CD4-positive, alpha-beta T cell treated with Interleukin-1 beta for 1 hour (primary cell): ENCODE data around the gene GRM8.

Source experiments
- DNase-seq, 2 donors: peaks; one replicate each; pipeline ENCODE4 v3.0.0-alpha.2; 2020 to 2022

The GRM8 gene

GRCh38 chr7:127252778-127253280 is at the start of gene GRM8:
GRM8 (minus strand) TSS chr7:127252941.
- no peak for DNase-seq

DNA sequence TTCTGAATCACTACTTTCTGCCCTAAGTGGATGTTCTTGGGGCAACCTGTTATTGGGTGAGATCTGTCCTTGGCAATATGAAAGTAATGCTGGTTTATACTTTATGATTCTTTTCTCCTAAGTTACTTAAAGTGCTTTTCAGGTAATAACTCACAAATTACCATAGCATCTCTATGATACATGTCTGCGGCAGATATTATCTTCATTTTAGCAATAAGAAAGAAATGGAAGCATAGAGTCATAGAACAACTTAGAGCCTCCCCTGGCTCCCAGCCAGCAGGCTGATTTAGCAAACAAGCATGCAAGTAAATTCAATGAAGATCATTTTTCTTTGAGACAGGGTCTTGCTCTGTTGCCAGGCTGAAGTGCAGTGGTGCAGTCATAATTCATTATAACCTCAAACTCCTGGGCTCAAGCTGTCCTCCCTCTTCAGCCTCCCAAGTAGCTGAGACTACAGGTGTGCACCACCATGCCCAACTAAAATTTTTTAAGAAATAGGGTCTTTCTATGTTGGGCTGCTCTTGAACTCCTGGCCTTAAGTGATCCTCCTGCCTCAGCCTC is 38.1 kb upstream of the GRM8 start:
- DNase-seq: no peak

DNA sequence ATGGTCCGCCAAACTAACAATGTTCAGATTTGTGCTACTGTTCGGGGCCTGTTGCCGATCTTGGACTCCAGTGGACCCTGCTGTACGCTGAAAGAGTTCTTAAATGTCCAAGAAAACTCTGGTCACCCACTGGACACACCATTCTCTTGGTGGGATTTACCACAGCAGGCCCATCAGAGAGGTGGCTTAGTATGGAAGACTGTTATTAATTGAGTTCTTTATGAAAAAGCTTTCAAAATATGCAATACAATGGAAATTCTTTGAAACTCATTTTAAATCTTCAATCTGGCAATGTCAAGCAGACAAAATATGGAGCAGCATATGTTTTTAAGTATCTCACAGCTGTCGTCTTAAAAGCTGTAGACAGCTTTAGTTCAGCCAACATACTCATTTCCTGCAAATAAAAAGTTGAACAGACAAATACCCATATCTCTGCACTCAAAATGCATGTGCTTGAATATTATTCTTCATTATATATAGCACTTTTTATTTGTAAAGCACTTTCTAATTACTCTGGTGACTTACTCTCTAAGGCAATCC is 37.4 kb upstream of the GRM8 start:
- DNase-seq: no peak

- no peak for DNase-seq
Measured at GRCh38 chr7:127287133-127287532, 34.4 kb upstream of the GRM8 start.

DNA sequence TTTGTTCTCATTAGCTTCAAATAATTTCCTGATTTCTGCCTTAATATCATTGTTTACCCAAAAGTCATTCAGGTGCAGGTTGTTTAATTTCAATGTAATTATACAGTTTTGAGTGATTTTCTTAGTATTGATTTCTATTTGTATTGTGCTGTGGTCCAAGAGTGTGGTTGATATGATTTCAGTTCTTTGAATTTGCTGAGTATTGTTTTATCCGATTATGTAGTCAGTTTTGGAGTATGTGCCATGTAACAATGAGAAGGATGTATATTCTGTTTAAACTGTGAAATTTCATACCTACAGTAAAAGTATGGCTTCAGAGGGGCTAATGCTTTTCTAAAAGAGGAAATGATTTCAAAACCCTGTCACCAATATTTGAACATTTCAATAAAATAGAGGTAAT is 17.4 kb upstream of the GRM8 start:
- no peak for DNase-seq

- no peak for DNase-seq
Measured at GRCh38 chr7:127266047-127266446, 13.3 kb upstream of the GRM8 start.

DNA sequence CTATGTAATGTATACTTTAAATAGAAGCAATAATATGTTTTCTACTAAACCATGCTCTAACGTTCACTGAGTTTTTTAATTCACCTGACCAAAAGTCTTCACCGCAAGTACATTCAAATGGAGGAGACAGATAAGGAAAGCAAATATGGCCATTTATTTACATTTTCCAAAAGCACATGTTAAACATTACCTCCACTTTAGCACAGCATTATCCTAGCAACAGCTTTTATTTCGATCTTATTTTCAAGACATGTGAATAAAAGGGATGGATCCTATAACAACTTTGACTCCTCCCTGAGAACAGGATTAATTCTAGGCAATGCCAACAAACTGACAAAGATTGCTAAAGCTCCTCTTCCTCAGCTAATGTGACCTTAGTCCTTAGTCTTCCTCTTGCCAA is 11.5 kb upstream of the GRM8 start:
- no peak for DNase-seq

DNA sequence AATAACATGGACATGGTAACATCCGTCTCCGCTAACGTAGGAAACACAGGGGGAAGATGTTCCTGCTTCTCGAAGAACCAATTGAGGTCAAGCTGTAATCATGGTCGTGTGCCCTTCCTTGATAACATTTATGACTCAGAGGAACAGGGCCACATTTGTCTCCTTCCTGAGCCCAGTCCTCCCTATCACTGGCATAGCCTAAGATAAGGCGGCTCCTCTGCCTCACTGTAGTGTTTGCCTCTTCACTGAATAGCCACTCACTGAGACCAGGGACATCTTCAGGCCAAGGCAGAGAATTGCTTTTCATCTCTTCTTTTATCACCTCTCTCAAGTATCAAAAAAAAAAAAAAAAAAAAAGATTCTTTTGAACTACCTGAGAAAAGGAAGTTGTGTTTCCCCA is 5.4 kb upstream of the GRM8 start:
- no peak for DNase-seq

DNA sequence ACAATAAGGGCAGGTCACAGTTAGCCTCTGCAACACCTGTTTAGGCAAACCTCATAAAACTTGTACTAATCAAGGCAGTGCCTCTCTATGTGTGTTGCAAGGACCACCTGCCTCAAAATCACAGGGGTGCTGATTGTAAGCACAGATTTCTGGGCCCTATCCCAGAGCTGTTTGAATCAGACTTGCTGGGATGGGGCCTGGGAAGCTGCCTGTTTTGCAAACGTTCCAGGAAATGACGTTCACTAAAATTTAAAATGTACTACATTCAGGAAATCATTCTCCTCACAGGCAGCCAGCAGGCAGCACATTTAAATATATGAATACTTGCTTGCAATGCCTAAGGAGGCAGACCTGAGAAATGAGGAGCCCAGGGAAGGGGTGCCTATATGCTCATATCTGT is 4.3 kb upstream of the GRM8 start:
- DNase-seq: no peak

DNA sequence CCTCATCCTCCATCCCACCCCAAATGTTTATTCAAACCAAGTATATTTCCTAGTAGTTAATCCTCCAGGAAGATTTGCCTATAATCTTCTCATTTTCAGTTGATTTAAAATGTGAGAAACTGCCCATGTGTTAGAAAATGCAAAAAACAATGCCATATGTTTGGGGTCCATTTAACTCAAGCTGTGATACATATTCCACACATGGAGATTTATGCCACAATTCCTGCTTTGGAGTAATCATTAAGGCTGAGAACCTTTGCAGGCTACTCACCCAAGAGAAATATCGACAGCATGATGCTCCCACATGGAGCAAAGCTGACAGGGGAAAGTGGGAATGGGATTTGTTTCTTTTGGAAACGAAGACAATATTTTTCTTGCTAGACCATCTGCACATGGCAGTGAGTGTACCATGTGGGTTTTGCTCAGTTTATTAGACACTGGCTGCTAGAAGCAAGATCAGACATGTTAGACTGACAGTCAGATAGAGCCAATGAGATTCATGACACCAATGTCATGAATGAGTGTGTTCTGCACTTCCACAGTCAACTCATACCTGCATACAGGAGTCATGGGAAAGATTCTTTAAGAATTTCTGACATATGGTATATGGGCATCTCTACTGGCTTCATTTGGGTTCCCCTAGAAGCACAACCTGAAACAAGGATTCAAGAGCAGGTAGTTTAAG is 3.4 kb upstream of the GRM8 start:
- no peak for DNase-seq

GRCh38 chr7:127254163-127254684 is 1.5 kb upstream of the GRM8 start:
- DNase-seq: no peak

- peak; percentile 38 to 49 for DNase-seq
Measured at GRCh38 chr7:127253281-127254162, 781 bp upstream of the GRM8 start.

DNA sequence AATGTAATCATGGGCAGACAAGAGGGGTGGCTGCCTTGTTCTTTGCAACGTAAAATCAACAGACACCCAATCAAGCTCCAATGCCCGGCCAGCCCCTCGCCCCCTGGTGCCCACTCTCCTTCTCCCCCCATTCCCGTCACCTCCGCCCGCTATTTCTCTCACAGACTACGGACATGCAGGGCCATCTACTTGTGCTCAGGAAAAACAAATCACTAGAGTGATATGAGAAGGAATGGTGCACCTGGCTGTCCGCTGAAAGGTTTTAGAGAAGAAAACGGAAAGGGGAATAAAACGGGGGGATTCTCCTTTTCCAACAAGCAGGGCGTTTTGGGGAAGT is 396 bp downstream of the GRM8 start:
- DNase-seq: no peak

DNA sequence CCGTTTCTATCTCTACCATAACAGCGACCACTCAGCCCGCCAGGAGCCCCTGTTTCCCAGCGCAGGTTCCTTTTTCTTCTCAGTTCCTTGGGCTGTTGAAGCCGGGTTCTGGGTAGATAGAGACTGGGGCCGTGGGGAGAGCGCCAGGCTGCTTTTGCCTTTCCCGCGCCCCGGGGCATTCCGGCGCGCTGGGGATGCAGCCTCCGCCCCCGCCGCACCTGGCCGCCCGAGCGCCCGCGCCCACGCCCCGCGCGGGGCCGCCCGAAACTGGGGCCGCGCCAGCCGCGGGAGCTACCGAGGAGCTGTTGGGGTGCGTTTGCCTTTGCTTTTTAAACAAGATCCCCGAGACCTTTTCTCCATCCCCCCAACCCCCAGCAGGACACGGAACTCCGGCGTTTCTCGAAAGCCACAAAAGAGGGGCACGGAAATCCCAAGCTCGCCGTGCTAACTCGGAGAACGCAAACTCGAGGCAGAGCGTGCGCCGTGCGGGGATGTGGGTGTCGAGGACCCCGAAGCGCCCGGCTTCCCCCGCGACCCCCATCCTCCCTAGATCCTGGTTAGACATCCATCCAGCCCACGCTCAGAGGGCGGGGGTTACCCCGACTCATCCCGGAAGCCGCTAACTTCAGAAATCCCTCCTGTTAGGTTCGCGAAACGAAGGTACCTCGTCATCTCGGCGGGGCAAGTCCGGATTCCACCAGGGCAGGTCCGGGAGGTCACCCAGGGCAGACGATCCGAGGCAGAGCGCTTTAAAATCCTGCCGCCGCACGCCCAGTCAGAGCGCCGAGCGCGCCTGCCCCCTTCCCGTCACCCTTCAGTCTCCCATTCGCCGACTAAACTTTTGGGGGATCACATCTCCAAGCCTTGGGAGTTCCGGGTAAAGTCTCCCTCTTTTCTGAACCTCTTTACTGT is 1.0 kb downstream of the GRM8 start:
- DNase-seq: peak in 1 of 2 donors; percentile 4

GRCh38 chr7:127251036-127251464 is 1.7 kb downstream of the GRM8 start:
- no peak for DNase-seq

GRCh38 chr7:127250312-127251035 is 2.3 kb downstream of the GRM8 start:
- DNase-seq: no peak

- no peak for DNase-seq
Measured at GRCh38 chr7:127245607-127246006, 7.1 kb downstream of the GRM8 start.

DNA sequence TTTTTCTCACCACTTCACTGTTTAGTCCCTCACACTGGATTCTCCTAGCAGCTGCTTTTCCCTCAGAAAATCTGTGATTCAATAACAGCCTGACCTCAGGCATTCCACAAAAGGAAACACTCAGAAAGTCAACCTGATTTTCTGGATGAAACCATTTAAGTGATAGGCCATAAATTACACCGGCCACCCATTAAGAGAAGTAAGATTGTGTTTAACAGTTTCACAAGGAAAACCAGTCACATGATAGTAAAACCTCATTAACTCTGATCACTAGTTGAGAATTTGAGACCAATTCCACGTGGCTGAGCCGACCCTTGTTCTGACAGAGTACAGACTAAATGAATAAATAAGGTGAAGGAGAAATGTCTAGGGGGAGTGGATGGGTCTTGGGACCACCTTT is 7.7 kb downstream of the GRM8 start:
- DNase-seq: no peak

DNA sequence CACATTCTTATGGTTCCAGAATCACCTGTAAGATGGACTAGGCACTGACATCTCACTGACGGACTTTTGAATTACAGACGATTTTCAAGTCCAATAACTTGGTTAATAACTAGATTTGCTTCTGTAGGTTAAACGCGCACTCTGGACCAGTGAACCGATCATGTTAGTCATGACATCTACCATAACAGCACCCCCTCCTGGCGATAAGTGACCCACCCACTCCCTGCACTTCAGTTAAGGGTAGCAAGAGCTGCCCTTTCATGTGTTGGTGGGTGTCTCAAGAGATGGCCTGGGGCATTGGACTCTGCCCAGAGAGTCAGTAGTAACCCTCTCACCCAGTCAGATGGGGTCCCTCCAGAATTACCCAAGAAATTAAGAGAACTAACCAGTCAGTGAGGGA is 12.9 kb downstream of the GRM8 start:
- no peak for DNase-seq

- DNase-seq: no peak
Measured at GRCh38 chr7:127233630-127234029, 19.1 kb downstream of the GRM8 start.

GRCh38 chr7:127231415-127231814 is 21.3 kb downstream of the GRM8 start:
- DNase-seq: no peak
